SW 1271 (cell line): ENCODE results near the gene VIPR2.
"Not testable (repeated sequence)": the region's sequence is repeated elsewhere in the genome, so short reads cannot be mapped to it uniquely, and the experiment has no call there.

Experiments used
- DNase-seq, 2 experiments: peaks; one replicate each; lab custom pipeline; 2025; lab: John Stamatoyannopoulos, UW

VIPR2 gene

DNA sequence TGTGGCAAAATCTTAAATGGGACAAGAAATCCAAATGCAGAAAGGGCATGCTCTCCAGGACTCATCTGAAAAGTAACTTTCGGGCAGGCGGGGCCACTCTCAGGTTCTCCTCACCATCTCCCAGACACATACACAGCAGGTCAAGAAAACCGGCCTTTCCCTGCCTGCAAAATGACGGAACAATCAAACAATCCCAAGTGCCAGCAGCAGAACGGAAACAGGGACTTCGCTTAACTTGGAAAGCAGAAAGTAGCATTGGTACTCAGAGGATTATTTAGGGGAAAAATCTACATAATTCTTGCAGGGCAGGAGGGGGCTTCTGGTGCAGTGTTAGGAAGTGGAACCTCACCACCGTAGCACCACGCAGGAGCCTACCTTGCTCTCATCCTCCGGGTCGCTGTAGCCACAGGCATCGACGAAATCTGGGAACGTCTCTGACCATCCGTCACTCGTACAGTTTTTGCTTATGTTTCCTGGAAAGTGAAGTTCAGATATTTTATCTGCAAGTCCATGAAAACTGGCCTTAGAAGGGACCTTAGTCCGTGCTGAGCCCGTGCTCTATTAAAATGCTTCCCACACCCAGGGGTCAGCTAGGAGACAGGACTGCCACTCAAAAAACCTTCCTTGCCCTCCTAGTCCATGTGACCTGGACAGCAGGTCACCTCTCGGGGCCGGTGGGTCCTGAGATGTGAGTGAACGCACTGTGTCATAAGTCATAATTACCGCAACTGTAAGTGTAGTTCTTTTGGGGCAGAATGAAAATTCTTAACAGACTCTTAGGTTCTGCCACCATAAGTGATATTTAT is 41.1 kb downstream of the VIPR2 start:
- DNase-seq, result no peak

DNA sequence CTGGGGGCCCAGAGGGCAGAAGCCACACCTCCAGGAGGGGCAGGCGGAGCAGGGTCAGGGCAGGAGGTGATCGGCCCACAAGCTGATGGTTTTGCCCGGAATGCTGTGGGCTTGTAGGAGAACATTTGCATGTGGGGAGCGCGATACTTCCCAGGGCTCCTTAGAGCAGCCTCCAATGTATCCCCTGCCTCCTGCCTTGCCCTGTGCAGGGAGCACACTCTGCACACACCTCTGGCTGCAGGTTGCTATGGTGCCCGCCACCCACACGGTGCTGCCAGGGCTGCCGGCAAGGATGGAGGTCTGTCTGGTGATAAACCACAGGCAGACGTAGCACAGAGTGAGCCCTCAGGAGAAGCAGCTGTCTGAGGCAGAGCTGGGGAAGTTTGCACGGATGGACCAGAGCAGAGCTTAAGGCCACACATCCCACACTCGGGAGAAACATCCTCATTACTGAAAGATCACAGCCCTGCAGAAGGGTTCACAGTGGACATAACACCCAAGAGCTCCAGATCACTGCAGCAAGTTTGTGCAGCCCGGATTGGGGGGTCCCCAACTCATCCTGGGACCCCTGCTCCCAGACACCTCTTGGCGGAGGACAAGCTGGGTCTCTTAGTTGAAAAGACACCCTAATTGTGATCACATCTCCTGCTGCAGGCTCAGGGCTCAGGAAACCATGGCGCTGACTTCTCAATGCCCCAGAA is 41.8 kb downstream of the VIPR2 start:
- no peak for DNase-seq

DNA sequence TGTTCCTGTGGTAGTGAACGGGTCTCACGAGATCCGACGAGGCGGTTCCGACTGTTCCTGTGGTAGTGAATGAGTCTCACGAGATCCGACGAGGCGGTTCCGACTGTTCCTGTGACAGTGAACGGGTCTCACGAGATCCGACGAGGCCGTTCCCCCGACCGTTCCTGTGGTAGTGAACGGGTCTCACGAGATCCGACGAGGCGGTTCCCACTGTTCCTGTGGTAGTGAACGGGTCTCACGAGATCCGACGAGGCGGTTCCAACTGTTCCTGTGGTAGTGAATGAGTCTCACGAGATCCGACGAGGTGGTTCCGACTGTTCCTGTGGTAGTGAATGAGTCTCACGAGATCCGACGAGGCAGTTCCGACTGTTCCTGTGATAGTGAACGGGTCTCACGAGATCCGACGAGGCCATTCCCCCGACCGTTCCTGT is 43.0 kb downstream of the VIPR2 start:
- not testable (repeated sequence) for DNase-seq

DNA sequence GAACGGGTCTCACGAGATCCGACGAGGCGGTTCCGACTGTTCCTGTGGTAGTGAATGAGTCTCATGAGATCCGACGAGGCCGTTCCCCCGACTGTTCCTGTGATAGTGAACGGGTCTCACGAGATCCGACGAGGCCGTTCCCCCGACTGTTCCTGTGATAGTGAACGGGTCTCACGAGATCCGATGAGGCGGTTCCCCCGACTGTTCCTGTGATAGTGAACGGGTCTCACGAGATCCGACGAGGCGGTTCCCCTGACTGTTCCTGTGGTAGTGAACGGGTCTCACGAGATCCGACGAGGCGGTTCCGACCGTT is 43.6 kb downstream of the VIPR2 start:
- not testable (repeated sequence) for DNase-seq

DNA sequence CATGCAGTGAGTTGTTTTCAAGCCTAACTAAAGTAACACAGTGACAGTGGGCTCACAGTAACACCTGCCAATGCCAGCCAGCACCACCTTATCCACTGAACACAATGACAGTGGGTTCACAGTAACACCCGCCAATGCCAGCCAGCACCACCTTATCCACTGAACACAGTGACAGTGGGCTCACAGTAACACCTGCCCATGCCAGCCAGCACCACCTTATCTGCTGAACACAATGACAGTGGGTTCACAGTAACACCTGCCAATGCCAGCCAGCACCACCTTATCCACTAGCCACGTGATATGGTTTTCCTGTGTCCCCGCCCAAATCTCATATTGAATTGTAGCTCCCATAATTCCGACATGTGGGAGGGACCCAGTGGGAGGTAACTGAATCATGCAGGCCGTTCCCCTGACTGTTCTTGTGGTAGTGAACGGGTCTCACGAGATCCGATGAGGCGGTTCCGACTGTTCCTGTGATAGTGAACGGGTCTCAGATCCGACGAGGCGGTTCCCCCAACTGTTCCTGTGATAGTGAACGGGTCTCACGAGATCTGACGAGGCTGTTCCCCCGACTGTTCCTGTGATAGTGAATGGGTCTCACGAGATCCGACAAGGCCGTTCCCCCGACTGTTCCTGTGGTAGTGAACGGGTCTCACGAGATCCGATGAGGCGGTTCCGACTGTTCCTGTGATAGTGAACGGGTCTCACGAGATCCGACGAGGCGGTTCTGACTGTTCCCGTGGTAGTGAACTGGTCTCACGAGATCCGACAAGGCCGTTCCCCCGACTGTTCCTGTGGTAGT is 44.2 kb downstream of the VIPR2 start:
- DNase-seq, result not testable (repeated sequence)

DNA sequence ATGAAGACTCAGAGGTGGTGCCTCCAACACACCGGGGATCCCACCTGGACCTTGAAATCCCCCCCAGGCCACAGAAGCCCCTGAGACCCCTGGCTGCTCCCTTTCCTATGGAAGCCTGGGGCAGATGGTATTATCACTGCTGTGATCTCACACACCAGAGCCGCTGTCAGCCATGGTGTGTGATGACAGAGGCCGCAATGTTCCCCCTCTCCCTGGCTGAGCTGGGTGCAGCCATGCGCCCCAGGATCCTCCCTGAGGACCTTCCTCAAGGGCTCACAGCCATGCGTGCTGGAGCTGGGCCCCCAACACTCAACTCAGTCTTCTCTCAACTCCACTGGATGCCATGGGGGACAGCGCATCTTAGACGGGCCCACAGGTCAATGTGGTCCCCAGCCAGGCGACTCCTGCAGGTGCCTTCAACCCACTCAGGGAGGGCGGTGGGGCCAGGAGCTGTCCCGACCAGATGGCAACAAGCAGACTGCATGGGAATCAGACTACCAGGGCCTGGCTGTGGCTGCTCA is 44.9 kb downstream of the VIPR2 start:
- no peak for DNase-seq

DNA sequence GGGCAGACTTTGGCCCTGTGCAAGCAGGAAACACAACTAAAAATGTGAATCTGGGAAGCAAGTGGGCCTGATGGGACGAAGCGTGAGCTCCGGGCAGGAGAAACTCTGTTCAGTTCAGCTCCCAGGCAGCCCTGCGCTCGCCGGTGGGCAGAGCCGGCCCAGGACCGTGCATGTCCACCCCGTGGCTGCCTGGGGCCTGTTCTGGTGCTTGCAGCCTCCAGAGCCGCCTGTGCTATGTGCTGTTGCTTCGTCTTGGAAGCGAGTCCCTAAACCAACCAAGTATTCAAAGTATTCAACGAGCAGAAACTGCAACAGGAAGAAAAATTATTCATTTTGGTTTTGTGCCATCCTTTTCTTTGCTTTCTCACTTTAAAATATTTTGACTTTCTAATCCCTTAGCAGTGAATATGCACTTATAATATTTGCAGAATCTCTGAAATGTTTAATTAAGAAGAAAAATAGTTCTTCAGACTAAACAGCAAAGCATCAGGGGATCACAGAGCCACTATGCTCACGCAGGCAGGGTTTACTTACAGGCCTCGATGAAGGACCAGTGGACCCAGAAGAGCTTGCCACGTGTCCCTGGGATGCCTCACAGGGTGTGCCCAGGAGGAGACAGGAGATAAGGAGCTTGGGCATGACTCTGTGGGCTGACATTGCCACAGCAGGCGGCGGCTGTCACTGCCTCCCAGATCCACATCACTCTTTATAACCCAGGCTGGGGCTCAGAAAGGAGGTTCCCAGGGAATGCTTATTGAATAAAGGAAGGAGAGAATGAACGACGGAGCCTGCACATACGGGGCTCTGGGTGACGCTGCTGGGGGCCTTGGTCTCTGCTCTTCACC is 45.6 kb downstream of the VIPR2 start:
- DNase-seq, result no peak

DNA sequence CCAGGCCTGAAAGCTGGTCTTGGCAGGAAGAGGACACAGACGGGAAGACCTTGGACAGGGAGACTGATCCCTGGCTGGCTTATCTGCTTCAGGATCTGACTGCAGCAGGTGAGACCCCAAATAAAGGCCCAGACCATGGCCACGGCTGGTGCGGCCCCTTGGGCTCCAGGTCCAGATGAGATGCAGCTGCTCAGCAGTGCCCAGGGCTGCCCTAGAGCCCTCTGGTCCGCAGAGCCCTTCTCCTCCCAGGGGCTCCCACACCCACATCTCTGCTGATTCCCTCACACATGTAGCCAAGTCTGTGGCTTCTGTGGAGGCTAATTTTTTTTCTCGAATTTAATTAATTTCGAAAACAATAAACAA is 46.3 kb downstream of the VIPR2 start:
- no peak for DNase-seq

DNA sequence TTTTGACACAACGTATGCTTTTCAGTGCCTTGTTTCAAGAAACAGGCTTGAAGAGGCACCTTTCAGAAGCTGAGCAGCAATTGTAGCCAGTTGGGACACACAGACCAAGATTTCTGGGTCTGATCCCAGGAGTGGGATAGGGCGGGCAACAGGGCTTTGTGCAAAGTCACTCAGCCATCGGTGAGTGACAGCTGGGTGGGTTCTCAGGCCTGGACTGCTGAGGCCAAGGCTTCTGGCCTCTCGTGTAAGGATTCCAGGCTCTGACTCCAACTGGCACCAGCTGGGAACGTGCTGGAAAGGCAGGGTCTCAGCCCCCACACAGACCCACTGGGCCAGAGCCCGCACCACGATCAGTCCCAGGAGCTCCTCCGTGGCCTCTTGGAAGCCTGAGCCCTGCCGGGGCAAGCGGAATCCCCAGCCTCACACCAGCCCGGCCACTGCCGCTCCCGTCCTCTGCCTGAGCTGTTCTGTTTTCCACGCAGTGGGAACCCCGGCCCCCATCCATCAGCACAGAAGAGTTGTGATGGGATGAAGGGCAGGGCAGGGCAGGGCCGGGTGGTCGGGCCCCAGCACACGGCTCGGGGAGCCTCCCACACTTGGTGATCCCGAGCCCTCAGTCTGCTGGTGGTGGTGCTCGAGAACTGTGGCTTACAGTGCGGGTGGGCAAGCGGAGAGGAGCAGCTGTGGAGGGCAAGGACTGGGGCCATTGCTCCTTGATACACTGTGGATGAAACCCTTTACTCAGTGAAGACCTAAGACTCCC is 46.8 kb downstream of the VIPR2 start:
- DNase-seq, result no peak

DNA sequence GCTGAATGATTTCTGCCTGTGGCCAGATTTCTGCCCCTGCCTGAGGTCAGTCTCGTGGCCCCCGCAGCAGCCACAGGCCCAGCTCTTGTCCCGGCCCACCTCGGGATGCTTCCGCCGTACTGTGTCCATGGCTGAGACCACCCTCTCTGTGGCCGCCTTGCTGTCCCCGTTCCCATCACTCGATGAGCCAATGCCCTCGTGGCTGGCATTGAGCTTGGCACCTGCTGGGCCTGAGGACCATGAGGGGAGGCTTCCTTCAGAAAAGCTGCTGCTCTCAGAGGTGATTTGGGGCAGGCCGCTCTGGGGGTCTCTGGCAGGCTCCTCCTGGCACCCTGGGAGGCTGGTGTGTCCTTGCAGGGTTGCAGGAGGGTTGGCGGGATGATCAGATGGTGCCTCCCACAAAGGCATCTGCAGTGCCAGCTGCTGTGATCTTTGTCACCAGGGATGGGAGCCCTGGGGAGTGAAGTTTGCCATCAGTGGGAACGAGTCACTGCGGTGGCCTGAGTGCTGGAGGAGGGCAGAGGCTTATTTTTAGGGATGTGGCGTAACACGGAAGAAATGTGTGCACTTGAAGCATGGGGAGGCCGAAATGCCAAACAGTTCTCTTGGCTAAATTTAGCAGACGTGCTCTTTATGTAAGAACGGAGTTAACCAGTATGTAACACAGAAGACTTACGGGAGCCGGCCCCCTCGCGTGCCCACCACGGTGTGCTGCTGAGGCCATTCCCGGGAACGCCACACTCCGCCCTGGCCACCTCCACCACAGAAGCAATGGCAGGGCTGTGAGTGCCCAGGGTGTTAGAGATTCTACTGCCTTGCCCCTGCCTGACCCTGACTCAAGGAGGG is 47.7 kb downstream of the VIPR2 start:
- no peak for DNase-seq

DNA sequence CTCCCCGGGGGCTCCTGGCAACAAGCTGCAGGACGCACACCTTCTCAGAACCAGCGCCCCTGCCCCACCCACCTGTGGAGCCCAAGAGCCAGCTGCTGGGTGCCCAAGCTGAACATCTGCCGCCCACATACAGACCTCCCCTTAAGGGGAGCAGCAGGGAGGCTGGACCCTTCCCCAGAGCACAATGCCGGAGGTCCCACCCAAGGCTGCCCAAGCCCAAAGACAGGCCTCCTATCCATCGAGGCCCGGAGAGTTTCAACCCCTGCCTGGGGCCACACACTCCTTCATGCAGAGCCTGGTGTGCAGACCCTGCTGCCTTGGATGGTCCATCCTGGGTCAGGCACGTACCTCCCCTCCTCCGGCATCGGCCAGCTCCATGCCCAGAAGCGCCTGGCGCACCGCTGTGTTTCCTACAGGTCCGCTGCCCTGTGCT is 48.7 kb downstream of the VIPR2 start:
- no peak for DNase-seq

DNA sequence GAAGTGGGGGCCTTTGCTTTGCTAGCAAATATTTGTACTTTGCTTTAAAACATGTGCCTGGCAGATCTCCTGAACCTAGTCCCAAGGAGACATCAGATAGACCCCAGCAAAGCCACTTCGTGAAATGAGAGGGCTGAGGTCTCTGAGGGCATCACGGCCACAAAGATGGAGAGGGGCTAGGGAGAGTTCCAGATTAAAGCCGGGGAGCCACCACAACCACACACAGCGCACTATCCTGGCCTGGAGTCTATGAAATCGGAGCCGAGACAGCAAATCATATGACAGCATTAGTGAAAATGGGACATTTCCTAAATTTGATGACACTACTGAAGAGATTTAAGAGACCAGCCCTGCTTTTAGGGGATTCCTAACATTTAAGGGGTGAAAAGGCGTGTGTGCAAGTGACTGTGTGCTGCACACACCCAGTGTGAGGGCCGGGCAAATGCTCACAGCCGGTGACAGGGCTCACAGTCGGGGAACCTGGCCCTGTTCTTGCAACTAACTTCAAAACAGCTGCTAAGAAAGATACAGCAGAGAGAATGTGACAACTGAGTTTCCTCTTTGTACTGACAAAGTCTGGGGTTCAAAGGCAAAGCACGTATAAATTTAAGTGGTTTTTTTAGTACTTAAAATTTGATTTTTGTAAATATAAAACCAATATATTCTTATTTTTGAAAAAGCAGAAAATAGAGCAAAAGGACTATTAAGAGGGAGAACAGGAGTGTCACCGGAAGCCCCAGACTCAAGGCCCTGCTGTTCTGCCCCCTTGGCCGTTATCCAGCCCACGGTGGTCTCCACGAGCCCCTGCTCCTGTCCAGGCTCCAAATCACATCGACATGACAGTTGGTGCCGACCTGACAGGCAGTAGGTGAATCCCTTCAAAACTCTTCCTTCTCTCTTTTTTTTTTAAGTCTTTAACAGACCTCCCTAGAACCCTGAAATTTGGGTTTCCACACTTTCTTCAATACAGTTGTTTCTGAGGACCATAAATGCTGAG is 49.5 kb downstream of the VIPR2 start:
- DNase-seq, result no peak

DNA sequence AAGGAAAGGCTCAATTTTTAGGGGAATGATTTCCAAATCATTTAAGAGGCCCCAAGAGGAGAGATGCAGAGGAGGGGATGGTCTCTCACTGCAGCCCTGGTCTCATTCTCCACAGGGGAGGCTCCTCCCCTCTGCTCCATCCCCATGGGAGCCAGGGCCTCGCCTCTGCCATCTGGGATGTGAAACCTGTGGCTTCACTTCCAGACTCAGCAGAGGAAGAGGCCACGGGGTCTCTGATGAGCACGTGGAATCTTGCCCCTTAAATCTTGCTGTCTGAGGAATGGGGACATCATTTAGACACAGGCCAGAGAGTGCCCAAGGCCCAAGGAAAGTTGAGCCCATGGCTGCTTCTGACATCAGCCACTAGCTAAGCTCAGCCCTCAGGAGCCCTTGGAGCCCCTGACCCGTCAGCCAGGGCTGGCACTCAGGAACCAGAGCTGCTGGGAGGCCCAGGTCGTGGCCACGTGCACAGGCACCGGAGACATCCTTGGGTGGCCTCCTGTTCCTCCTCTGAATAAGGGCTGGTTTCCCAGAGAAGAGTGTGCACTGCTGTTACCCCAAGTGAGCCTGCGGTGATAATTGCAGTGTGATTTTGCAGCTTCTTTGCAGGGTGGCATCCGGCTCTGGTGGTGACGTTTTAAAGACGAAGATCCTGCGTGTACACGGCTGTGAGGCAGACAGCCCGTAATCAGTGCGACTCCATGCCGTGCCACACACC is 50.5 kb downstream of the VIPR2 start:
- no peak for DNase-seq

DNA sequence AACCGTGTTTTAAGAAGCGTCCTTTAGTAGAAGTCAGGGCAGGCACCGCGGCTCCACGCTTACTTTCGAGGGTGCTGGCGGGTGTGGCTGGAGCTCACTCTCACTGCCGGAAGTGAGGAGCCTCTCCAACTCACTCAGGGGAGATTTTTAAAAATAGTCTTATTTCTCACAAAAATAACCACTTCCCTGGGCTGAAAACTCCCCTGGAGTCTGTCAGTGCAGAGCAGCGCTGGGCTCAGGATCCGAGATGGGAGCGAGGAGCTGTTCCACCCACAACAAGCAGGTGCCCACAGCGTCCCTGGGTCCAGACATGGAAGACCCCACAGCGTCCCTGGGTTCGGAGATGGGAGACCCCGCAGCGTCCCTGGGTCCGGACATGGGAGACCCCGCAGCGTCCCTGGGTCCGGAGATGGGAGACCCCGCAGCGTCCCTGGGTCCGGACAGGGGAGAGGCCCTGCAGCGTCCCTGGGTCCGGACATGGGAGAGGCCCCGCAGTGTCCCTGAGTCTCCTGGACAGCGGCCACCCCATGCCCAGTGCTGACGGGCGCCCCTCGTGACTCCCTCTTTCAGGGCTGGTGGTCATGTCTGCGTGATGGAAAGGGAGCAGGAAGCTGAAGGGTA is 51.2 kb downstream of the VIPR2 start:
- no peak for DNase-seq

DNA sequence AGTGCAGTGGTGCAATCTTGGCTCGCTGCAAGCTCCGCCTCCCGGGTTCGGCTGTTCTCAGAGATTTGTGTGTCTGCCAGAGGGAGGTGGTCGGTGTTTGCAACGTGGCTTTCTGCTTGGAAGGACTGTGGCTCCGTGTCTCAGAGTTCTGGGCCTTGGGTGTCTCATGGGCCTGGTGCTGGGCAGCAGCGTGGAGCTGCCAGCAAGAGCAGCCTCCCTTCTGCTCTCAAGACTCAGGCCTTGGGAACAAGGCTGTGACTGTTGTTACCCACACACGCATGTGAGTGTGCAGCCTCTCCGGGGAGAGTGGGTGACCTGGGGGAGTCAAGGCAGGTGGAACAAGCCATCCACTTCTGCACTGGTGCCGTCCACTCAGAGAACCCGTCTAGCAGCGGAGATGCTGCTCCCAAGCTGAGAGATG is 52.0 kb downstream of the VIPR2 start:
- DNase-seq, result no peak

DNA sequence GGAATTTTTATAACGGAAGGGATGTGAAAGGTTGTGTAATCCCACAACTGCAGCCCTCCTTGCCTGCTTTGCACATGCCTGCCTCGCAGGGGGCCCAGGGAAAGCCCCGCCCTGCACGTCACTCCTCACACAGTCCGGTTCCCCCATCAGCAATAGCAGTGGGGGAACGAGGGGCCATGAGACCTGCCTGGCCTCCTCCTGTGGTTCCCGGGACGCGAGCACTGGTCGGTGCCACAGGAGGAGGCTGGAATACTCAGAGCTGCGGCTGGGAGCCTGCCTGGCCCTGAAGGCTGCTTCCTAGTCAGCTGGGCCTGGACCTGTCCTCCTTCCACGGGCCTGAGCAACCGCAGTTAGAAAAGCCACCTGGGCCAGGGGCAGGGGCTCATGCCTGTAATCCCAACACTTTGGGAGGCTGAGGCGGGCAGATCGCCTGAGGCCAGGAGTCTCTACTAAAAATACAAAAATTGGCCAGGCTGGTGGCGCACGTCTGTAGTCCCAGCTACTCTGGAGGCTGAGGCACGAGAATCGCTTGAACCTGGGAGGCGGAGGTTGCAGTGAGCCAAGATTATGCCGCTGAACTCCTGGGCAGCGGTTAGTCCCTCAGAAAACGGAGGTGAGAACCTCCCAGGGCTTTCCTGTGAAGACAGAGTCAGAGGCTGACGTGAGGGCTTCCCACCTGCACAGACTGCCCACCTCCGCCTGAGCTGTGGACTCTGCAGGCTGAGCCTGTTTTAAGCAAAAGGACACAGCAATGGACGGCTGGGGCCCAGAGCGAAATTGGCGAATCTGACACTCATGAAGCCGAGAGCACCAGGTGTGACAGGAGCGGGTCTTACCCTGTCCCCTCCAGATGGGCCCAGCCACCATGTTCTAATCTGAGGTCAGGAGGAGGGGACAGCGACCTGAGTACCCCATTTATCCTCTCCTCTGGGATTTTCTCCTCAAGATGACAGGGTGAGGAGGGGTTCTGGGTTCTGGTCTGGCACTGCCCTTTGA is 52.9 kb downstream of the VIPR2 start:
- no peak for DNase-seq
